AG10803 (cell line): Measurements from ENCODE around the gene GNAQ.
A peak's percentile ranks its signal among the peaks of the same experiment; 100 is the strongest.

Experiments used
- DNase-seq: peaks from one replicate; pipeline ENCODE4 v3.0.0; 2010; ENCODE audit warnings: low read depth
- H3K4me3 ChIP-seq: 2 replicates; pipeline ENCODE4 v1.5.1; 2011; ENCODE audit warnings: mild to moderate bottlenecking, low read length, control low read depth
- TF ChIP-seq, protein P1 (sequence below): conservative IDR thresholded peaks from 2 replicates; pipeline ENCODE4 v1.5.1; 2011; ENCODE audit warnings: mild to moderate bottlenecking, low read length, control low read depth, inconsistent platforms

The GNAQ gene

DNA sequence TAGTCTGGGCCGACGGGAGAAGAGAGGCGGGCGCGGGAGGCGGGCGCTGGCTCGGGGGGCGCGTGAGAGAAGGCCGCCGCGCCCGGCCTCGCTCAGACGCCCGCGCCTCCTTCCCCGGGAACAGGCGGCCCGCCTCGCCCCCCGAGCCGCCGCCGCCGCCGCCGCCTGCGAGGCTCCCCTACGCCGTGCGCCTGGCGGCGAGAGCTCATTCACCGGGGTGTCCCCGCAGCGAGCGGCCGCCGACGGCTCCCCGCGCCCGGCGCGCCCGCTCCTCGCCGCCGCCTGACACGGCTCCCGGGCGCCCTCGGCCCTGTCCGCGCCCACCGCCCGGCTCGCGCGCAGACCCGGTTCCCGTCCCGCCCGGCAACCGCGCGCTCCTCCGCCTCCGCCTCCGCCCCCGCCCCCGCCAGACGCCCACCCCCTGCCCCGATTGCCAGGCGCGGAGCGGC, at the start of gene GNAQ:
Gene GNAQ (minus strand): TSS at position 368 of the 449 bp plus-strand sequence. CDS start 576 bp downstream, outside the sequence.
- DNase-seq, result no peak
- H3K4me3 ChIP-seq, result peak within 1 kb of the TSS; percentile 80
- TF ChIP-seq, protein P1, sequence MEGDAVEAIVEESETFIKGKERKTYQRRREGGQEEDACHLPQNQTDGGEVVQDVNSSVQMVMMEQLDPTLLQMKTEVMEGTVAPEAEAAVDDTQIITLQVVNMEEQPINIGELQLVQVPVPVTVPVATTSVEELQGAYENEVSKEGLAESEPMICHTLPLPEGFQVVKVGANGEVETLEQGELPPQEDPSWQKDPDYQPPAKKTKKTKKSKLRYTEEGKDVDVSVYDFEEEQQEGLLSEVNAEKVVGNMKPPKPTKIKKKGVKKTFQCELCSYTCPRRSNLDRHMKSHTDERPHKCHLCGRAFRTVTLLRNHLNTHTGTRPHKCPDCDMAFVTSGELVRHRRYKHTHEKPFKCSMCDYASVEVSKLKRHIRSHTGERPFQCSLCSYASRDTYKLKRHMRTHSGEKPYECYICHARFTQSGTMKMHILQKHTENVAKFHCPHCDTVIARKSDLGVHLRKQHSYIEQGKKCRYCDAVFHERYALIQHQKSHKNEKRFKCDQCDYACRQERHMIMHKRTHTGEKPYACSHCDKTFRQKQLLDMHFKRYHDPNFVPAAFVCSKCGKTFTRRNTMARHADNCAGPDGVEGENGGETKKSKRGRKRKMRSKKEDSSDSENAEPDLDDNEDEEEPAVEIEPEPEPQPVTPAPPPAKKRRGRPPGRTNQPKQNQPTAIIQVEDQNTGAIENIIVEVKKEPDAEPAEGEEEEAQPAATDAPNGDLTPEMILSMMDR, result no peak

DNA sequence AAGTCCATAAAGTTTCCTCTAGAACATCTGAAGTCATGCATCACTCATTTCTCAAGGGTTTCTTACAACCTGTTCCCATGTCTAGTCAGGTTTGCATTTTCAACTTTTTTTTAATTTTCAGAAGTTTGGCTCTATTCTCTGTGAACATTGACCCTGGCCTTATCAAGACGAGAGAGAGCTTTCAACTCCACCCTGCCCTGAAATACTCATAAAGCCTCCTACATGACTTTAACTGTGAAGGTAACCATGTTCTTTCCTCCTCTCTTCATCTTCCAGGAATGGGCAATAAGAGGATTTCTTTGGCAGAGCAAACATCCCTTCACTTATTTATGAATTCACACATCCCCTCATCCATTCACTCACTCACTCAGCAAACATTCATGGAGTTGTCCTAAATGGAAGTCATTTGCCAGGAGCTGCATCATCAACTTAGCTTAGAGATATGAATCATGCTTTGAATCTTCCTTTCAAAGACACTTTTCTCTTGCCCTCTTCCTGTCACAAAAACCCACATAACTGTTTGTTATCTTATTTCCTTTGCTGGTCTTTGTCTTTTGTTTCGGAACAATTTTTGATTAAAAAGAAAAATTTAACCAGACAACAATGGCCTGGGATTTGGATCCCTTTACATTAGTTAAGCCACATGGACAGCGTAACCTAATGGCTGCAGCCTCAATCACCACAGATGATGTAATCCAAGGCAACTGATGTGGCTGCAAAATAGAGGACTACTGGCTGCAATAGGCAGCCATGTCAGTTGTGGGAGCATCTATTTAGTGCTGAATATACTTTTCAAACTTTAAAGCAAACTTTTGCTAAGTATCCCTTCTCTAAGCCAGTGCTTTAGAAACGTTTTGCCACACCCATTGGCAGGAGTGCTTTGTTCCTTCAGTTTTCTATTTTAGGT, 43.0 kb upstream of the GNAQ start:
- H3K4me3 ChIP-seq, result no peak overlapping the region
- TF ChIP-seq, protein P1, result no peak
- DNase-seq, result peak; percentile 3

DNA sequence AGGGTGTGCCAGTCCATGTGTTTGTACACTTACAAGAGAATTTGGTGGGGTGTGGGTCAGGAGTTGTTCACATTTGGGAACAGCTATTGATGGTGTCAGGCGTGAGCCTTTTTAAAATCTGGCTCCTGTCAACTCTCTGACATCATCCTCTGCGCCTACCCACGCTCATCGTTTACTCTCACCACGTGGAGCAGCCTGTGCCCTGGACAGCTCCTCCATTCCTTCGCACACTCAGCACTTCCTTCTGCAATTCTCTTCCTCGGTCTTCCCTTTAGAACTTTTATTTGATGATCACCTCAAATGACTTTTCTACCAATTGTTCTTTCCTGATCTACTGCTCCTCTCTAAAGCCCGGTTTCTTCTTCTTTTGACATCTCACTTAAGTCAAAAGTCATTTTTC, 42.1 kb upstream of the GNAQ start:
- no peak for DNase-seq
- TF ChIP-seq, protein P1, result no peak
- no peak overlapping the region for H3K4me3 ChIP-seq

DNA sequence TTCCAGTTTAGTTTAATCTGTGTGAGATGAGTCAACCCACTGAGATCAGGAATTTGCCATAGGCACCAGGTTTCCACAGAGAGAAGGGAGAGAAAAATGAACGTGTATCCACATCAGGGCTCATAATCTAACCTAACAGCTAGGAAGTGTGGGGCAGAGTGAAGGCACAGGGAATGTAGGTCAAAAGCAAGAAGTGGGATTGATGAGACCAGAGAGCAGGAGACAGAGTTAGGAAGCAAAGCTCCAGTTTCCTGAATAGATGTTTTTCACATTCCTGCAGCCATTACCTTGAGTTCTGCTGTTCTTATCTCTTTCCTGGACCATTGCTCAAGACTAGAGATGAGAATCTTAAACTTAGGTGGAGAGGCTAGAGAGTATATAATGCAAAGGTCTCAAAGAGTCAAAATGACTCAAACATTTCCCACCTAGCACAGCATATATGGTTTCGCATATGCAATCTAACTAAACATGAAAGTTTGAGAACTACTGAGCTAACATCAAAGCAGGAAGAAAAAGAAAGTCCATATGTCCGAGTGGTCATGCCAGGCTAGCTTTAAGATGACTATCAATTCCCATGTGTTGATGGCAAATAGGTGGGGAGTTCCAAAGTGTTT, 41.1 kb upstream of the GNAQ start:
- no peak overlapping the region for H3K4me3 ChIP-seq
- TF ChIP-seq, protein P1, result no peak
- DNase-seq, result no peak

DNA sequence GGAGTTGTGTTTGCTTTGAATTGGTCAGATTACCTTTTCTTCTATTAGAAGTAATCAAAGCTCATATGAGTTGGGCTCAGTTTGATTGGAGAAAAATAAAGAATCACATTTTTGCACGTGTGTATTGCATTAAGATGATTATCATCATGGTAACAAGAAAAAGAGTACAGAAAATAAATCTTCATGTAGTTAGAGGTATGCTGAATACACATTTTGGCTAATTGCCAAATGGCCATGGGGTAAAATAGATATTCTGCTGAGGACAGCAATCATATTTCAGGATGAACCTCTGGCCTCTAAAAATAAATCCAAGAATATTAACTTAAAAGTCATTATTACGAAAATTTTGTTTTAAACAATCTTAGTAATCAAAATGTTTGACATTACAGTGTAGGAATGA, 38.9 kb upstream of the GNAQ start:
- TF ChIP-seq, protein P1, result no peak
- no peak overlapping the region for H3K4me3 ChIP-seq
- no peak for DNase-seq

DNA sequence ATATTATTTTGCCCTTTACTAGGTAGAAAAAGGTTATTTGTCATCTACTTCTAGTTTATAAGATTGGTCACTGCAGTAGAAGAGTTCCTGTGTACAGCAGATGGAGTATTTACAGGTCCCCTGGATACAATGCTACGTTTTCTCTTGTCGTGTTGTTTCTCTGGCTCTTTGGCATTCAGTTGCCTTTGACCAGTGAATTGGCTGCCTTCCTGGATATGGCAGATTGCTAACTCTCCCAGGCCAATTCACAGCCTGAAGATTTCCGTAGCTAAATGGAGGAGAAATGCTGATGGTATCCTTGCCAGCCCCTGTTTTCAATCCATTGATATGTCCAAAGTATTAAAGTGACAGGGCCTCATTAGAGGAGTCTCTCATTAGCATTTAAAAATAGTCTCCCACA, 32.5 kb upstream of the GNAQ start:
- H3K4me3 ChIP-seq, result no peak overlapping the region
- TF ChIP-seq, protein P1, result no peak
- peak; percentile 4 for DNase-seq
